HG03196 (cell line): ENCODE results near the gene CD1E.
"Not testable (repeated sequence)": the region's sequence is repeated elsewhere in the genome, so short reads cannot be mapped to it uniquely, and the experiment has no call there.

Experiments used
- ATAC-seq: cut with Tn5 transposase; IDR thresholded peaks from one replicate; pipeline ENCODE4 v1.9.1; 2021; ENCODE audit not compliant: unreplicated experiment

CD1E gene

DNA sequence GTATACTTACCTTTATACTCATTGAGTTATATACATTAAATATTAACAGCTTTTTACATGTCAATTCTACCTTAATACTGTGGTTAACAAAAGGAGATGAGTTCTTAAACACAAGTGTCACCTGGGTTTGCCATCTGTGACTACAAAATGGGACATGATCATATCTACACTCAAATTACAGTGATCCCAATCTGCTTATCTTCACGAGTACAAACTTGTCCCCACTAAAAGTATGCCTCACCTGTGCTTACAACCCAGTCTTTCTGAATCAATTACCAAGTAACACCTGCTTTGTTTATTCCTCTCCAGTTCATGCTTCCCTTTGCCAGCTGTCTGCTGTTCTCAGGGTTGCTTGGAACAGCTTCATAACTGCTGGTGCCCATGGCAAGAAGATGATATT lies 8.8 kb downstream of the CD1E start:
- no peak for ATAC-seq

- no peak for ATAC-seq
Measured at GRCh38 chr1:158362941-158363340, 9.2 kb downstream of the CD1E start.

DNA sequence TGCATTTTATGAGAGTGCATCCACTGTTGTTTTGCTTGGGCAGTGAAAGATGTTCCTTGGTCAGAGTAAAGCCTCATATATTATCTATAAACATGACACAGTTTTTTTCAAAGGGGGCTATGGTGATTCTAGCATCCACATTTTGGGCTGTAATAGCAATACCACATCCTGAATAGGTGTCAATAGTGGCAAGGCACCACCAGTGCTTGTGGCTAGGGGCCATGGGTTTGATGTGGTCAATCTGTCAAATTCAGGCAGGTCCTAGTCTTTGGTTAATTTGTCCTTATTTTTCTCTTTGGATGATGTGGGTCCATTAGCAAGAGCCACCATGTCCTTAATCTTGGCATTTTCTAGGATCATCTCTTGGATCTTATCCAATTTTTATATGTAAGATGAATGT lies 13.1 kb downstream of the CD1E start:
- no peak for ATAC-seq

DNA sequence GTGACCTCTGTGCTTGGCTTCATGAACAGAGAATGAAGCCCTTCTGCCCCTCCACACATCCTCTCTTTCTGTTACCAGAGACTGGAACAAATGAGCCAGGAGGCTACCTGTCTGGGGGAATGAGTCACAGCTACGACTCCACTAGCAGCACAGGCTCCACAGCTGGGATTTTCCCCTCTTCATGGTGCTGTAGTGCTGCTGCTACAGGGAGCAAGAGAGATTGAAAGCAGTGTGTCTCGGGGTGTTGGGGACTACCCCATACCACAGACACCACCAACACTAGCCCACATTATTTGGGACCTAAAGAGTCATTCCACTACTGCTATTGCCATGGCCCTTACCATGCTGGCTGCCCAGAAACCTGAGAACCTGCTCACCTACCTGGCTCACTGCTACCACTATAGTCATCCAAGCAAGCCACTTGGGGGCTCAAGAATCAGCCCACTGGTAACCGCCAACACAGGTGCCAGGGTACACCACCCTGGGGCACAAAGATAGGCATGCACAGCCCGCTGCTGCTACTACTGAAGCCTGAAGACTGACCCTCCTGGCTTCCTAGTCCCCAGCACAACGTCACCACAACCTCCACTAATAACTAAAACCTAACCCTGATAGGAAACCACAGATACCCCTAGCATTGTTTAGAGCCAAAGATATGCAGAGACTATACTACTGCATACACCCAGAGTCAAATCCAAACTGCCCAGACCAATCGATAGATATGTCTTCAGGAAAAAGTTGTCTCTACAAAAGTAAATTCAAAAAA lies 17.7 kb downstream of the CD1E start:
- peak; percentile 97 for ATAC-seq

DNA sequence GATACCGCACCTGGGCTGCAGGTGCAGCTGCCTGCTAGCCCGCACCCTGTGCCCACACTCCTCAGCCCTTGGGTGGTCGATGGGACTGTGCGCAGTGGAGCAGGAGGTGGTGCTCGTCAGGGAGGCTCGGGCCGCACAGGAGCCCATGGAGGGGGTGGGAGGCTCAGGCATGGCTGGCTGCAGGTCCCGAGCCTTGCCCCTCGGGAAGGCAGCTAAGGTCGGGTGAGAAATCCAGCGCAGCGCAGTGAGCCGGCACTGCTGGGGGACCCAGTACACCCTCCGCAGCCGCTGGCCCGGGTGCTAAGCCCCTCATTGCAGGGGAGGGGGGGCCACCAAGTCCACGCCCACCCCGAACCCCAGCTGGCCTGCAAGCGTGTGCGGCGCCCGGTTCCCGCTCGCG lies 20.4 kb downstream of the CD1E start:
- not testable (repeated sequence) for ATAC-seq

- ATAC-seq, result no peak
Measured at GRCh38 chr1:158374860-158375259, 21.2 kb downstream of the CD1E start.

GRCh38 chr1:158390331-158390730 lies 36.6 kb downstream of the CD1E start:
- ATAC-seq, result no peak

GRCh38 chr1:158391099-158391498 lies 37.4 kb downstream of the CD1E start:
- no peak for ATAC-seq

GRCh38 chr1:158393476-158393875 lies 39.8 kb downstream of the CD1E start:
- ATAC-seq, result no peak

DNA sequence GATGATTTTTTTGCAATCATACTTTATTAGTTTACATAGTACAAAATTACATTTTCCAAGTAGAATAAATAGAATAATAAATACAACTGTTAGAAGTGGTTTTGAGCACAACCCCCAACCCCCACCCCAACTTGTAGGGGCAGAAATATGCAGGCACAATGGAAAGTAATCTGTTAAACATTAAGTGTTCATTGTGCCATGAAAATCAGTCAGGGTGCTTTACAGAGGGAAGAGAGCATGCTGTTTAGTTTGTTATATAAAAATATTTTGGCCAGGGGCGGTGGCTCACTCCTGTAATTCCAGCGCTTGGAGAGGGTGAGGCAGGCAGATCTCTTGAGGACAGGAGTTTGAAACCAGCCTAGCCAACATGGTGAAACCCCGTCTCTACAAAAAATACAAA lies 43.0 kb downstream of the CD1E start:
- no peak for ATAC-seq

DNA sequence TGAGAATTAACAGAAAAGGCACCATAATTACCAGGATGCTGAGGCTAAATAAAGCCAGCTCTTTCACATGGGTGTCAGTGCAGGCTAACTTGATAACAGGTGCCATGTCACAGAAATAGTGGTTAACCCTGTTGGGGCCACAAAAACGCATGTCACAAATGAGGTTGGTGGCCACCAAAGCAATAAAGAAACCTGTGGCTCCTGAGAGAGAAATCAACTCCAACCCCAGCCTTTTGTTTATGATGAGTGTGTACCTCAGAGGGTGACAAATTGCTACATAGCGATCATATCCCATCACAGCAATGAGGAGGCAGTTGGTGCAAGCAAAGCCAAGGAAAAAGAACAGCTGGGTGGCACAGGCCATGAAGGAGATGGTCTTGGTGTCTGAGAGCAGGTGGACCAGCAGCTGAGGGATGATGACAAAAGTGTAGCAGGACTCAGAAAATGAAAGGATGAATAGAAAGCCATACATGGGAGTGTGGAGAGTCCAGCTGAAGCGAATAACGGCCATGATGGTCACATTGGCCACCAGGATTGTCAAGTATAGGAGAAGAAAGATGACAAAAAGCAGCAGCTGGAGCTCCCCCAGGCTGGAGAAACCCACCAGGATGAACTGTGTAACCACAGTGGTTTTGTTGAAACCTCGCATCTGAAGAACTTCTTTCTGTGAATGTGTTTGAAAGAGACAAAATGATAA lies 45.3 kb downstream of the CD1E start, which contains the start of gene OR10T2:
TSS of gene OR10T2 (minus strand) at position 649 of the 697 bp plus-strand sequence. CDS start at position 649, 0 bp downstream.
- no peak for ATAC-seq

DNA sequence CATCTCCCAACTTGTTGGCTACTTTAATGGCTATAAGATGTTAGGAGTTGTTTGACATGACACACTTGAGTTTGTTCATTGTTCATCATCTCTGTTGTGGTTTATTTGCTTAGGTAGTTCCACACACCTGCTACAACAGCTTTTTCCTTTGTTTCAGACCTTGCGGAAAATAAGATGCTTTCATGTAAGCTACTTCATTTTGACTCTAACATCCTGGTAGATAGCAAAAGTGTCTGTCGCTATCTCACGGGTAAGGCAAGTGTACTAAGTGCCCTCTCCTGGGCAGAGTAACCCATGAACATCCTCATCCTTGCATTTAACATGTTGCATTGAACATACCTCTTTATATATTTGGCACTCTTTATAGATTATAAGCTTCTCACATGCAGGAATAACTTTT lies 47.2 kb downstream of the CD1E start:
- ATAC-seq, result no peak

GRCh38 chr1:158407092-158407491 lies 53.4 kb downstream of the CD1E start:
- ATAC-seq, result no peak
